Ovary (tissue), 3 donors: ENCODE results near the gene RPL38.

Source experiments
- CTCF ChIP-seq, 3 donors: fragments of 450-650 bp in 2 of 3; fragments of 200-600 bp in 1 of 3; IDR thresholded peaks; one replicate each; pipeline versions ENCODE4 v1.5.1 to v1.8.0; 2016 to 2022; ENCODE audit warnings: antibody characterized with exemption in 3 of 3, mild to moderate bottlenecking in 1 of 3
- EP300 ChIP-seq: sonication (generic); formaldehyde crosslinking; IDR thresholded peaks from one replicate; pipeline ENCODE4 v1.6.1; 2017; ENCODE audit warnings: antibody characterized with exemption
- POLR2A ChIP-seq: fragments of 450-650 bp; IDR thresholded peaks from one replicate; pipeline ENCODE4 v1.6.1; 2017; ENCODE audit warnings: antibody characterized with exemption, mild to moderate bottlenecking, moderate library complexity
- donor health status: DM: no; HTN: no; CAD: no.

GRCh38 chr17:74203439-74204240 lies at the start of gene RPL38:
- TF ChIP-seq EP300: no peak
- TF ChIP-seq CTCF (IDR thresholded peaks at IDR 0.05): peak; percentile 90 to 97 (median 95)
- TF ChIP-seq POLR2A: peak; percentile 87
